Measurements from ENCODE around the gene MESP1.
A peak's percentile ranks its signal among the peaks of the same experiment; 100 is the strongest.

The MESP1 gene

GRCh38 chr15:89780601-89781000 is 29.6 kb upstream of the MESP1 start:
- no peak for DNase-seq

- no peak for DNase-seq
Measured at GRCh38 chr15:89778861-89779260, 27.8 kb upstream of the MESP1 start.

- no peak for DNase-seq
Measured at GRCh38 chr15:89777782-89778380, 26.8 kb upstream of the MESP1 start.

- no peak for DNase-seq
Measured at GRCh38 chr15:89777073-89777751, 26.2 kb upstream of the MESP1 start.

GRCh38 chr15:89776274-89777072 is 25.4 kb upstream of the MESP1 start, which contains the start of gene MESP2:
Gene MESP2, plus strand, starts transcription at chr15:89776332. Its CDS starts 26 bp downstream, at chr15:89776358.
- peak; percentile 7 for DNase-seq

- DNase-seq = no peak
Measured at GRCh38 chr15:89775815-89776214, 24.8 kb upstream of the MESP1 start.

GRCh38 chr15:89774492-89774891 is 23.4 kb upstream of the MESP1 start:
- DNase-seq = no peak

- DNase-seq = no peak
Measured at GRCh38 chr15:89772932-89773583, 22.0 kb upstream of the MESP1 start.

- DNase-seq = no peak
Measured at GRCh38 chr15:89770041-89770440, 19.0 kb upstream of the MESP1 start.

GRCh38 chr15:89769366-89769765 is 18.3 kb upstream of the MESP1 start:
- no peak for DNase-seq

- no peak for DNase-seq
Measured at GRCh38 chr15:89768071-89768500, 17.0 kb upstream of the MESP1 start.

GRCh38 chr15:89767411-89767915 is 16.4 kb upstream of the MESP1 start:
- DNase-seq = no peak

GRCh38 chr15:89766357-89767311 is 15.6 kb upstream of the MESP1 start:
- no peak for DNase-seq

GRCh38 chr15:89765694-89766093 is 14.6 kb upstream of the MESP1 start:
- no peak for DNase-seq

- no peak for DNase-seq
Measured at GRCh38 chr15:89761929-89762328, 10.9 kb upstream of the MESP1 start.

GRCh38 chr15:89761009-89761831 is 10.2 kb upstream of the MESP1 start:
- DNase-seq = no peak

GRCh38 chr15:89760303-89761008 is 9.4 kb upstream of the MESP1 start:
- peak; percentile 49 for DNase-seq

GRCh38 chr15:89759835-89760234 is 8.8 kb upstream of the MESP1 start:
- DNase-seq = no peak

- no peak for DNase-seq
Measured at GRCh38 chr15:89758981-89759380, 7.9 kb upstream of the MESP1 start.

- no peak for DNase-seq
Measured at GRCh38 chr15:89758283-89758682, 7.2 kb upstream of the MESP1 start.

All from activated T-cell treated with anti-CD3 and anti-CD28 coated beads for 4 hours (primary cell).